Measurements from ENCODE around the gene FGGY.

FGGY gene

DNA sequence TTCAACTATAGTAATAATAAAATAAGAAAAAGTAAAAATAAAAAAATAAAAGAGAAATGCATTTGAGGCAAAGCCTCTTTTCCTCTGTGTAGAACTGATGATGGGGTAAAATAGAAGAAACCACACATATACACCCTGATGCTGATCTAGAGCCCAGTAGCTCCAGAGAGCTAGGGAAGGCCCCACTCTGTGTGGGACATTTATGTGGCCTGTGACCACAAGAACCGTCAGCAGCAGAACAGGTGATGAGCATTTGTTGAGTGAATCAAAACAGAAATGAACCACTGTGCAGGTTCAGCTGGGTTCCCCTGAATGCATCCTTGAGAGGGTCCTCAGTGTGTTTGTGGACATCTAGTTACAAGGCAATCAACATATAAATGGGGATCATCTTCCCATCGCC, 296.0 kb downstream of the FGGY start:
- Histone ChIP-seq H3K36me3 (ENCODE audit: control insufficient read depth, insufficient read depth, low read length) (no peaks in the 10 kb centered on the region), H3K4me3 (replicated peaks; ENCODE audit: low read depth, low read length) (no peak overlapping the region), H3K27me3 (replicated peaks; ENCODE audit: control insufficient read depth, insufficient read depth, low read length) (no peaks in the 10 kb centered on the region)
- no peak for DNase-seq (ENCODE audit: extremely low read depth, insufficient read length)
- TF ChIP-seq CTCF (IDR thresholded peaks at IDR 0.05; ENCODE audit: insufficient read depth, low read length, poor library complexity, severe bottlenecking) = no peak

DNA sequence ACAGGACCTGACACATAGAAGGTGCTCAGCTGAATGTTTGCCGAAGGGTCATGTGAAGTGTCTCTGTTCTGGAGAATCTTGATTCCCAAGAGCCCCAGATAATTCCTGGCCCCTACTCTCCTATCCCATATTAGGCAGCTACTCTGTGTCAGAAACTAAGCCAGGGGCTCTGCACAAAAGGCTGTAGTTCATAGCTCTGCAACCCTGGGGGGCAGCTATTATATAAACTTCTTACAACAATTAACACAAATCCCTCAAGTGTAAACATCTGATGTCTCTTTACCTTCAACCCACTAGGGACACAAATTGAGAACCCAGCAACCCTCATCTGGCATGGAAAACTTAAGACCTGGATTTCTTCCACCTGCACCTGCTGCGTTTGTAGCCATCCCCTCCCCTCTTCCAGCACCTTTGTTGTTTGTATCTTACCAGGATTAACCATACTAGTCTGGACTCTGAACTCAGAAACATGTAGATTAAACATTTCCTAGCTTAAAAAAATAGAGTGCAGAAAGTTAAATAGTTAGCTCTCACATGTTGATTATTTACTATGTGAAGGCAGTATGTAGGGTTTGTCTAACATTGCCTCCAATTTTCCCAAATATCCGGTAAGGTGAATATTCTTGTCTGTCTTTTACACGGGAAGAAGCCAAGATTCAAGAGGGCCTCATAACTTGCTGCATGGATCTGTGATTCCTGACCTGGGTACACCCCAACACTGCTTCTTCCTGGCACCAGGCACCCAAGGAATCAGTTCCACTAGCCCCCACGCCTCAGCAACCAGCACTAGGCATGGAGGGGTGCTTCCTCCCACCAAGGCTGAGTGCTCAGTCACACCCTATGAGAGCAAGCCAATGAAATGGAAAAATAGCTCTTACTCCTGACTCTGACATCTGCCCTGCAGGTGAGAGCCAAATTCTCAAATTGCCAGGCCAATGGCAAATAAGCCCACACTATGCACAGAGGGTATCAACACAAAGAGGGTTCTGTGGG, 297.2 kb downstream of the FGGY start:
- no peaks in the 10 kb centered on the region for H3K27me3 ChIP-seq (replicated peaks; ENCODE audit: control insufficient read depth, insufficient read depth, low read length)
- TF ChIP-seq CTCF (IDR thresholded peaks at IDR 0.05; ENCODE audit: insufficient read depth, low read length, poor library complexity, severe bottlenecking) = no peak
- H3K36me3 ChIP-seq (ENCODE audit: control insufficient read depth, insufficient read depth, low read length) = no peaks in the 10 kb centered on the region
- H3K4me3 ChIP-seq (replicated peaks; ENCODE audit: low read depth, low read length) = no peak overlapping the region
- DNase-seq (ENCODE audit: extremely low read depth, insufficient read length) = no peak

- no peak for TF ChIP-seq CTCF (IDR thresholded peaks at IDR 0.05; ENCODE audit: insufficient read depth, low read length, poor library complexity, severe bottlenecking)
Measured at GRCh38 chr1:59595774-59596173, 298.9 kb downstream of the FGGY start.

GRCh38 chr1:59596432-59596831, 299.5 kb downstream of the FGGY start:
- no peak for DNase-seq (ENCODE audit: extremely low read depth, insufficient read length)
- no peak for TF ChIP-seq CTCF (IDR thresholded peaks at IDR 0.05; ENCODE audit: insufficient read depth, low read length, poor library complexity, severe bottlenecking)
- Histone ChIP-seq H3K4me3 (replicated peaks; ENCODE audit: low read depth, low read length) (no peak overlapping the region), H3K27me3 (replicated peaks; ENCODE audit: control insufficient read depth, insufficient read depth, low read length) (no peaks in the 10 kb centered on the region), H3K36me3 (ENCODE audit: control insufficient read depth, insufficient read depth, low read length) (no peaks in the 10 kb centered on the region)

More at GRCh38 chr1:59595774-59596173, 298.9 kb downstream of the FGGY start:
- no peak overlapping the region for H3K4me3 ChIP-seq (replicated peaks; ENCODE audit: low read depth, low read length)
- H3K36me3 ChIP-seq (ENCODE audit: control insufficient read depth, insufficient read depth, low read length) = no peaks in the 10 kb centered on the region
- DNase-seq (ENCODE audit: extremely low read depth, insufficient read length) = no peak
- H3K27me3 ChIP-seq (replicated peaks; ENCODE audit: control insufficient read depth, insufficient read depth, low read length) = no peaks in the 10 kb centered on the region

GRCh38 chr1:59596956-59597355, 300.1 kb downstream of the FGGY start:
- Histone ChIP-seq H3K4me3 (replicated peaks; ENCODE audit: low read depth, low read length) (no peak overlapping the region), H3K36me3 (ENCODE audit: control insufficient read depth, insufficient read depth, low read length) (no peaks in the 10 kb centered on the region), H3K27me3 (replicated peaks; ENCODE audit: control insufficient read depth, insufficient read depth, low read length) (no peaks in the 10 kb centered on the region)
- no peak for TF ChIP-seq CTCF (IDR thresholded peaks at IDR 0.05; ENCODE audit: insufficient read depth, low read length, poor library complexity, severe bottlenecking)
- no peak for DNase-seq (ENCODE audit: extremely low read depth, insufficient read length)

All from GM06990 (cell line).